TTC549 (cell line): ENCODE results near the gene MME.

Source experiments
- FAIRE-seq: peaks from 2 replicates; lab custom pipeline; 2012; peaks lifted over from hg19 to GRCh38; lab: Jason Lieb, UNC

Gene MME

DNA sequence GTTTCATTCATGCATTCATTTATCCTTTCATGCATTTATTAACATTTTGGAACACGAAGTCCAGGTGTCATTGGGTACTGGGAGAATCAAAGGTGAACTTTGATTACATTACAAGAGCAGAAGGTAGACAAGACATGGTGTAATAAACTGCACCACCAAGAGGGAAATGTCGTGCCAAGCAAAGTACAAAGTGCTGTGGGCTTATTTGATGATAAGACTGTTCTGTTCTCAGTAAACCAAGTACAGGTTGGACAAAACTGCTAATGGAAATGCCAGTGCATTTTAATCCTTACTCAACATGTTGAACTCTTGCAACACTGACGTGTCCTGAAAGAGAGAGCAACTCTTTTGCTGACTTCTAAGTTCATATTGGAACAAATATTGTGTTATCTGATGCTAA lies 69.4 kb downstream of the MME start:
- no peak for FAIRE-seq

- FAIRE-seq: no peak
Observed at GRCh38 chr3:155153242-155154186, 73.4 kb downstream of the MME start.

DNA sequence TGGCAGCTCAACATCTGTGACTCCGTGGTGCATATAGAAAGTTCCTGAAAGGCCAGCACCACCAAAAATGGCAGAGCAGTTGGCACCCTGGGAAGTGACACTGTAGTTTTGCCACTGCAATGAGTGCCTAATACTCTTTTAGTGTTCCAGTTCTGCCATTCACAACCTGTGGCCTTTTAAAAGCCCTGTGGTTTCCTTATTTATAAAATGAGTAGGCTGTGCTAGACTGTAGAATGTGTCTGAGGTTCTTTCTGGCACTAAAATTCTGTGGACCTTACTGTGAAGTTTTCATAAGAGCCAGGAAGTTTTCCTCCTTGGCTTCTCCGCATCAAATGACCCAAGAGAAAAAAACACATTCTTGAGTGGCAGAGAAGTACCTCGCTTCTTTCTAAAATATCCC lies 74.1 kb downstream of the MME start:
- no peak for FAIRE-seq

DNA sequence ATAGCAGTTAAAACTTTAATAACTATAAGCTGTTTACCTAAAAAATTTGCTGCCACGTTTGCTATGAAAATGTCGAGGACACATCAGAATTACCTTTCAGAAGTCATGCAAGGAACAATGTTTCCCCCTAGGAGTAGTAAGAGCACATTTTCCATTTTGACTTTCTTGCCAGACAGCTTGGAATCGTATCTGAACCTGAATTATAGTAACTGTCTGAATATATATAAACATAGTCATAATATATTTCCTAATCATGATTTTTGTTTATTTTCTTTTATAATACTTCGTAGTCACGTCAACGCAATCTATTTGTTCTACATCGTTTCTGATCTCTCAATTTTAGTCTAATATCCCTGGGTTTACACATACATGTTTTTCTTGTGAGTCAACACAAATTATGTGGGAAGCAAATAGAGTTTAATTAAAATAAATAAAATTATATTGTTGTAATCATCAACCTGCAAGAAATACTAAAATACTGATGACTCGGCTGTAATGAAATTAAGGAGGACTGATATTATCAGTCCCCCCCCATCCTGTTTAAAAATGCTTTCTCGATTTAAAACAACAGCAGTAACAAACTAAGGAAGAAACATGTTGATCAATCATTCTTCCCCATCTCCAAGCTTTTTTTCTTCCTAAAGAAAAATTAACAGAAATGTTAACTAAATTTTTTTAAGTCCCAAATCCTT lies 78.4 kb downstream of the MME start:
- FAIRE-seq: no peak

DNA sequence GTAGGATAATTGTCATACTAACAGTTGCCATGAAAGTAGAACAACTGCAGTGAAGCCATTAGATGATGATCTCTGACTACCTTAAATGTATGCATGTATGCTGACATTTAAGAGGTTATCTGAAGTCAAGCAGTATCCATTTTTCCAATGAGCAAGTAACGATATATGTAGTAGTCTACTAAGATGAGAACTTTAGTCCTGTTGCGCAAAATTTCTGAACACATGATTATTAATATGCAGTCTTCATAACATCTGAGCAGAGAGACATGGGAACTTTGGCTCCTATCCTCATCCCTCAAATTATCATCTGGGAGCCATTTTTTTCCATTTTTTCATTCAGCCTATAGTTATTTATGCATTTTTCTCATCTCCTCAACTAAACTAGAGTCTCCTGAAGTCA lies 79.2 kb downstream of the MME start:
- FAIRE-seq: no peak

GRCh38 chr3:155161640-155162292 lies 81.6 kb downstream of the MME start:
- FAIRE-seq: no peak

GRCh38 chr3:155164306-155164705 lies 84.2 kb downstream of the MME start:
- FAIRE-seq: no peak

- no peak for FAIRE-seq
Observed at GRCh38 chr3:155166441-155166840, 86.3 kb downstream of the MME start.

DNA sequence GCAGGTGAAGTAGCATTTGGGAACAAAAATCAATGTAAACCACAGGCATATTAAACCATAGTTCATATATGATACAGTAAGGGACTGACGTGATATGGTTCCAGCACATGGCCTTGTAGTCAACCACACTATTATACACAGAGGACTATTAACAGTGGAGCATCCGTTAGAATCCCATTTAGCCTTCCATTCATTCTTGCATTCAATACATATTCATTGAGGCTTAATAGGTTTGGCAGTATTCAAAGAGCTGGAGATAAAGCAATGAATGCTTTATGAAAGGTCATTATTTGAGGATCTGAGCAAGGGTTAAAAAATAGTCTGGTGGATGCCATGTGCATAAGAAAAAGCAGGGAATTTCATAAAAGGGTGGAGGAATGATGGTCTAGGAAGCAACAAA lies 89.1 kb downstream of the MME start:
- no peak for FAIRE-seq

- no peak for FAIRE-seq
Observed at GRCh38 chr3:155173771-155174170, 93.7 kb downstream of the MME start.

DNA sequence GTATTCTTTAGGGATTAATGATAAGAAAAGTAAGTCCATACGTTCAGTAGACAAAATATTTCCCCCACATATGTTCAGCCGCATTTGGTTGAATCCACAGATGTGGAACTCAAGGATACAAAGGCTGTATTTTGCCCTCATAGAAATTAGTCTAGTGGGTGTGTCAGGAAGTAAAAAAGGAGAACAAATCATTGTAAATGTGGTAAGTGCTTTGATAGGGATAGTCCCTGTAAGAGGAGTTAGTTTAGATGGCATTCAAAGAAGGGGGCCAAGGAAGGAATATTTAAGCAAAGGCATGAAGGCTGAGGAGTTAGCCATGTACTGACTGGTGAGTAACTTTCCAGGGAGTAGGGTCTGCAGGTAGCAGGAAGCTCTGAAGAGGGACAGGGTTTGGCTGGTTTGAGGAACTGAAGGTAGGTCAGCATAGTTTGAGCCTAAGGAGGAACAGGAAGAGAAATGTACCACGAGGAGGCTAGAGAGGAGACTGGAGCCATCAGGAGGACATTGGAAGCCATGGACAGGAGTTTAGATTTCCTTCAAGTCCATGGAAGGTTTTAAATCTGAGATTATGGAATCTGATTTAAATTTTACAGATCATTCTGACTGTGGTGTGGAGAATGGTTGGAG lies 98.8 kb downstream of the MME start:
- no peak for FAIRE-seq

DNA sequence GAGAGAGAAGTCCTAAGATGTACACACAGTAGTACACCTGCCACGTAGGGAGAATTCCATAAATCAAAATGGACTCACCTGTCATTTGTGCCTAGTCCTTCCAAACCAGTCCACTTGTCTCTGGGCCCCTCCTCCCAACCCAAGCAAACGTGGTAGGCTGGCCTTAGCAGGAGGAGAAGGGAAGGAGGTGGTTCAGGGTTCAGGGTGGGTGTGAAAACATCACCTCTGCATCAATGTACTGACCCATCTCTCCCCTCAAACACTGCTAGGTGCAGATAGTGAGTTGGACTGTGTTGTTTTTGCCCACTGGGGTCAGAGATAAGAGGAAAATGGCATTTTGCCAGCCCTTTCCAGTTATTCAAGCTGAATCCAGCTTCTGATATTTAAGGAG lies 99.3 kb downstream of the MME start:
- FAIRE-seq: no peak

GRCh38 chr3:155179966-155180757 lies 100.0 kb downstream of the MME start:
- FAIRE-seq: no peak

GRCh38 chr3:155182467-155182866 lies 102.3 kb downstream of the MME start:
- no peak for FAIRE-seq

DNA sequence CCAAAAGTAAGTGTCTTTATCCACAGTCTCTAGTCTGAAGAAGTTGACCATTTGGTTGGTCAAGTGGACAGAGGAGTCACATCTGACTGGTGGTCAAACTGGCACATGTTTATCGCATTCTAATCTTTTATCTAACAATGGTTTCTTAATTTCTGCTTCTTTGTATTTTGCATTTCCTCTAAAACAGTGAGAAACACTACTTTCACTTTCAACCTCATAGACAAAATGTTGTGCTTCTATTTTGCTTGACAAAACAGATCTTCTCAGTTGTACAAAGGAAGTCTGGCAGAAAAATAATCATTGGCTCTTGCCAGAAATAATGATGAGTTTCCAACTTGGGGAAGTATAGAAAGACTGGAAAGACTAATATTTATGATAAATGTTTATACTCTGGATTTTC lies 103.9 kb downstream of the MME start:
- FAIRE-seq: no peak

- no peak for FAIRE-seq
Observed at GRCh38 chr3:155185631-155186071, 105.5 kb downstream of the MME start.

DNA sequence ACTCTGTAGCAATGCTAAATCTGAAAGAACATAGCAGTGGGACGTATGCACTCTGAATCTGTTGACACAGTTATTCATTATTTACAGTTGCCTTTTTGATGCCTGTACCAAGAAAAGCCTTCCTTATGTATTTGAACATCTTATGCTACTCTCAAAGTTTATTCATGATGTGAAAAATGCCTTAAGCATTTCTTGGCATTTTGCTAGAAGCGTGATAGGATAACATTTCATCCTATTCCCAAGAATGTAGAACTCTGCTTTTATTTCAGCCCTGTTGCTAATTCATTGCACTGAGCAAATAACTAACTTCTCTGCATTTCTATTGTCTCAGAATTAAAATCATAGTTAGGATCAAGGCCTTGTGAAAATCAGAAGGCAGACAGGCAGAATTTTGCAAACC lies 107.9 kb downstream of the MME start:
- no peak for FAIRE-seq

GRCh38 chr3:155189478-155189877 lies 109.4 kb downstream of the MME start:
- FAIRE-seq: no peak

- FAIRE-seq: no peak
Observed at GRCh38 chr3:155190691-155191090, 110.6 kb downstream of the MME start.

GRCh38 chr3:155192957-155193746 lies 113.0 kb downstream of the MME start:
- no peak for FAIRE-seq

DNA sequence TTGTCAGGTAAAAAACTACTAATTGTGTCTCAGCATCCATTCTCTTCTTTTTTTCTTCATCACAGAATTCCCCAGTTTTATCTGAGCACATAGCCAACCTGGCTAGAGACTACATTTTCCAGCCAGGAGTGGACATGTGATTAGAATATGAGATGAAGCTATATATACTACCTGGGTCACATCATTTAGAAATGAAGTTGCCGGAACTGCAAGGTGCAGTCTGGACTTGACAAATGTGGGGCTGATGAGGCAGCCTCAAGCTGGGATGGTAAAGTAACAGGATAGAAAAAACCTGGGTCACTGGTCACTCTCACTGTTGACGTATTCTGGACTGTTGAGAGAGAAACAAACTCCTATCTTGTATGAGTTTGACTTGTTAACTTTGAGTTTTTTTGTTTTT lies 113.7 kb downstream of the MME start:
- no peak for FAIRE-seq
